Loucy (cell line): Measurements from ENCODE around the gene HSF2.

ENCODE experiments used
- H2AFZ ChIP-seq: fragments of 200-600 bp; sonication (generic); 2 replicates; pipeline ENCODE4 v1.6.0; 2016; ENCODE audit warnings: antibody characterized with exemption, mild to moderate bottlenecking, low read length, moderate library complexity
- H3F3A ChIP-seq: fragments of 200-600 bp; 2 replicates; pipeline ENCODE4 v1.6.0; 2016; ENCODE audit warnings: antibody characterized with exemption, low read depth, mild to moderate bottlenecking
- H3K27me3 ChIP-seq: fragments of 200-600 bp; sonication (generic); 2 replicates; pipeline ENCODE4 v1.6.1; 2014; ENCODE audit warnings: low read length, mild to moderate bottlenecking; ENCODE audit not compliant: insufficient read depth, poor library complexity, severe bottlenecking
- H3K36me3 ChIP-seq: fragments of 200-600 bp; sonication (generic); 2 replicates; pipeline ENCODE4 v1.6.1; 2016; ENCODE audit warnings: low read length; ENCODE audit not compliant: insufficient read depth
- H3K4me1 ChIP-seq: fragments of 200-600 bp; sonication (generic); 2 replicates; pipeline ENCODE4 v1.5.1; 2014; ENCODE audit warnings: low read length, mild to moderate bottlenecking; ENCODE audit not compliant: insufficient read depth, poor library complexity, severe bottlenecking
- H3K4me2 ChIP-seq: fragments of 200-600 bp; sonication (generic); 2 replicates; pipeline ENCODE4 v1.6.0; 2014; ENCODE audit warnings: antibody characterized with exemption, low read length, low read depth, mild to moderate bottlenecking; ENCODE audit not compliant: poor library complexity, severe bottlenecking
- H3K4me3 ChIP-seq: fragments of 200-600 bp; sonication (generic); 2 replicates; pipeline ENCODE4 v1.5.1; 2014; ENCODE audit warnings: low read length, mild to moderate bottlenecking, mixed read lengths; ENCODE audit not compliant: poor library complexity, severe bottlenecking
- H3K79me2 ChIP-seq: fragments of 200-600 bp; sonication (generic); 2 replicates; pipeline ENCODE4 v1.6.1; 2014; ENCODE audit warnings: low read length; ENCODE audit not compliant: insufficient read depth
- H3K9ac ChIP-seq: fragments of 200-600 bp; sonication (generic); 2 replicates; pipeline ENCODE4 v1.6.0; 2014; ENCODE audit warnings: mild to moderate bottlenecking, low read depth, low read length, moderate library complexity; ENCODE audit not compliant: poor library complexity, severe bottlenecking
- H3K9me2 ChIP-seq: fragments of 200-600 bp; sonication (generic); replicated peaks from 2 replicates; pipeline ENCODE4 v1.6.1; 2016; ENCODE audit warnings: low read depth, low read length, mixed read lengths
- H3K9me3 ChIP-seq: fragments of 200-600 bp; sonication (generic); 2 replicates; pipeline ENCODE4 v1.6.1; 2014; ENCODE audit warnings: mild to moderate bottlenecking, antibody characterized with exemption, low read length, low read depth; ENCODE audit not compliant: insufficient read depth
- H4K20me1 ChIP-seq: fragments of 200-600 bp; sonication (generic); 2 replicates; pipeline ENCODE4 v1.6.0; 2014; ENCODE audit warnings: antibody characterized with exemption, low read length, mild to moderate bottlenecking; ENCODE audit not compliant: insufficient read depth, poor library complexity, severe bottlenecking
- EZH2phosphoT487 ChIP-seq: fragments of 200-600 bp; IDR thresholded peaks from 2 replicates; pipeline ENCODE4 v1.6.1; 2018; ENCODE audit warnings: antibody characterized with exemption, mild to moderate bottlenecking, moderate library complexity, borderline replicate concordance
- TF ChIP-seq, protein P1 (sequence below): fragments of 200-600 bp; sonication (generic); conservative IDR thresholded peaks from 2 replicates; pipeline ENCODE4 v1.5.1; 2014; ENCODE audit warnings: mild to moderate bottlenecking, antibody characterized with exemption, low read length

HSF2 gene

DNA sequence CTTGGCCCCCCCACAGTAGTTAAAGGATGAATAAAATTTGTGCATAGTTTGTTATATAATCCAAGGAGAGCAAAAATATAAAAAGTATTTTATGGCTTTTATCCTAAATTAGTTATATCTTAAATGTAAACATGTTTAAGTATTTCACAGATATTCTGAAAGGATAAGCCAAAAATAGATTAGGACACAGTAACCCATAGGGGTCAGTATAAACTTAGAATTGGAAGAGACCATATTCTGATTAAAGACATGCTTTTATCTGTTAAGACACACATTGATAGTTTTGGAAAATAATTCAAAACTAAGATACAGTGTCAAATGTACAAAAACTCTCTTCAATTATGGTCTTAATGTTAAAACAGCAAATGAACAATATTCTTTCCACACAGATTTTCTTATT, 76.7 kb downstream of the HSF2 start:
- H3K27me3 ChIP-seq, result no peaks in the 10 kb centered on the region
- H3K9me2 ChIP-seq, result no peaks in the 10 kb centered on the region
- no peak for TF ChIP-seq EZH2phosphoT487
- TF ChIP-seq, protein P1, sequence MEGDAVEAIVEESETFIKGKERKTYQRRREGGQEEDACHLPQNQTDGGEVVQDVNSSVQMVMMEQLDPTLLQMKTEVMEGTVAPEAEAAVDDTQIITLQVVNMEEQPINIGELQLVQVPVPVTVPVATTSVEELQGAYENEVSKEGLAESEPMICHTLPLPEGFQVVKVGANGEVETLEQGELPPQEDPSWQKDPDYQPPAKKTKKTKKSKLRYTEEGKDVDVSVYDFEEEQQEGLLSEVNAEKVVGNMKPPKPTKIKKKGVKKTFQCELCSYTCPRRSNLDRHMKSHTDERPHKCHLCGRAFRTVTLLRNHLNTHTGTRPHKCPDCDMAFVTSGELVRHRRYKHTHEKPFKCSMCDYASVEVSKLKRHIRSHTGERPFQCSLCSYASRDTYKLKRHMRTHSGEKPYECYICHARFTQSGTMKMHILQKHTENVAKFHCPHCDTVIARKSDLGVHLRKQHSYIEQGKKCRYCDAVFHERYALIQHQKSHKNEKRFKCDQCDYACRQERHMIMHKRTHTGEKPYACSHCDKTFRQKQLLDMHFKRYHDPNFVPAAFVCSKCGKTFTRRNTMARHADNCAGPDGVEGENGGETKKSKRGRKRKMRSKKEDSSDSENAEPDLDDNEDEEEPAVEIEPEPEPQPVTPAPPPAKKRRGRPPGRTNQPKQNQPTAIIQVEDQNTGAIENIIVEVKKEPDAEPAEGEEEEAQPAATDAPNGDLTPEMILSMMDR, result peak; percentile 73
- no peaks in the 10 kb centered on the region for H3K36me3 ChIP-seq
- H3K9ac ChIP-seq, result no peak overlapping the region
- no peaks in the 10 kb centered on the region for H3F3A ChIP-seq
- H3K4me3 ChIP-seq, result no peak overlapping the region
- H3K9me3 ChIP-seq, result no peaks in the 10 kb centered on the region
- peaks cover 4% of the 10 kb centered on the region for H4K20me1 ChIP-seq
- H3K4me2 ChIP-seq, result no peak overlapping the region
- H2AFZ ChIP-seq, result no peak overlapping the region
- peaks cover 13% of the 10 kb centered on the region for H3K79me2 ChIP-seq
- H3K4me1 ChIP-seq, result peaks cover 6% of the 10 kb centered on the region

DNA sequence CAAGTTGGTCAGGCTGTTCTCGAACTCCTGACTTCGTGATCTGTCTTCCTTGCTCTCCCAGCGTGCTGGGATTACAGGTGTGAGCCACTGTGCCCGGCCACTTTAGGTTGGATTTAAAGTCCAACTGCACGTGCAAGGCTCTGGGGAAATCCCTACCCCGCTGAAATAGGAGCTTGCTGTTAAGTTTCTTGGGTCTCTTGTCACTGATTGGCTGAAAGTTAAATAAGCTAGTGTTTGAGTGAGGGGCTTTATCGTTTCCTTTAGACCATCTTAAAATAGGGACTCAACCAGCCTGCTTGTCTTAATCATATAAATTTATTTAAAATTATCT, 83.3 kb downstream of the HSF2 start:
- no peaks in the 10 kb centered on the region for H3K36me3 ChIP-seq
- H3K9me2 ChIP-seq, result no peaks in the 10 kb centered on the region
- H3K9ac ChIP-seq, result no peak overlapping the region
- no peaks in the 10 kb centered on the region for H3K4me1 ChIP-seq
- no peaks in the 10 kb centered on the region for H3F3A ChIP-seq
- no peaks in the 10 kb centered on the region for H3K27me3 ChIP-seq
- H3K4me2 ChIP-seq, result no peak overlapping the region
- H3K4me3 ChIP-seq, result no peak overlapping the region
- no peaks in the 10 kb centered on the region for H3K9me3 ChIP-seq
- TF ChIP-seq EZH2phosphoT487, result no peak
- TF ChIP-seq, protein P1, result no peak
- no peaks in the 10 kb centered on the region for H3K79me2 ChIP-seq
- H2AFZ ChIP-seq, result no peak overlapping the region
- no peaks in the 10 kb centered on the region for H4K20me1 ChIP-seq
